IMR-90 (cell line): ENCODE data around the gene RBBP4. TPM values are rescaled to one million over a fixed set of nuclear protein-coding genes. Genes with fewer than 3 reads are reported as not detected.

Experiments
- ATAC-seq: fragments of 200-7000 bp; cut with Tn5 transposase; 2 replicates; pipeline ENCODE4 v1.9.1; 2020; ENCODE audit warnings: low read depth, mild to moderate bottlenecking, moderate library complexity
- BruUV-seq: library from RNA; stranded (reverse); fragments of 400-500 nt; replicated peaks from 2 replicates; lab custom pipeline; 2021; lab: Mats Ljungman, UMichigan
- CTCF ChIA-PET: fragments of 300-600 bp; formaldehyde crosslinking; extraction: SDS; loops from one replicate; lab custom pipeline; 2021; ENCODE audit warnings: antibody characterized with exemption; lab: Yijun Ruan, JAX
- POLR2A ChIA-PET: fragments of 300-600 bp; sonication (Branson Sonifier 250); formaldehyde crosslinking; loops from one replicate; lab custom pipeline; 2022; ENCODE audit warnings: antibody characterized with exemption; ENCODE audit not compliant: unreplicated experiment; lab: Charles Lee
- DNase-seq: peaks from one replicate; pipeline ENCODE4 v3.0.0; 2013
- H2AFZ ChIP-seq: replicated peaks from 2 replicates; pipeline ENCODE3; 2013; ENCODE audit warnings: low read length, mild to moderate bottlenecking; ENCODE audit not compliant: poor library complexity
- H2AK5ac ChIP-seq: 2 replicates; pipeline ENCODE4 v1.6.1; 2013; ENCODE audit warnings: low read depth, low read length, inconsistent platforms
- H2AK9ac ChIP-seq: replicated peaks from 2 replicates; pipeline ENCODE3; 2013; ENCODE audit warnings: mild to moderate bottlenecking, low read depth, low read length, moderate library complexity; ENCODE audit not compliant: poor library complexity
- H2BK120ac ChIP-seq: 2 replicates; pipeline ENCODE4 v1.6.1; 2013; ENCODE audit warnings: low read depth, low read length, inconsistent platforms
- H2BK15ac ChIP-seq: 3 replicates; pipeline ENCODE4 v1.6.1; 2013; ENCODE audit warnings: low read depth, low read length, inconsistent platforms
- H2BK20ac ChIP-seq: 2 replicates; pipeline ENCODE4 v1.6.1; 2013; ENCODE audit warnings: low read depth, mild to moderate bottlenecking, inconsistent platforms, low read length, moderate library complexity
- H2BK5ac ChIP-seq: 2 replicates; pipeline ENCODE4 v1.6.1; 2013; ENCODE audit warnings: mild to moderate bottlenecking, low read depth, low read length, inconsistent platforms; ENCODE audit not compliant: poor library complexity, severe bottlenecking
- H3K14ac ChIP-seq: replicated peaks from 2 replicates; pipeline ENCODE4 v1.6.1; 2013; ENCODE audit warnings: low read depth, low read length, inconsistent platforms
- H3K18ac ChIP-seq: 2 replicates; pipeline ENCODE4 v1.6.1; 2013; ENCODE audit warnings: low read depth, low read length, control low read depth
- H3K23ac ChIP-seq: 2 replicates; pipeline ENCODE4 v1.6.1; 2013; ENCODE audit warnings: low read depth, low read length, inconsistent platforms
- H3K27ac ChIP-seq: 2 replicates; pipeline ENCODE4 v1.5.1; 2013; ENCODE audit warnings: mild to moderate bottlenecking, control low read depth, low read length; ENCODE audit not compliant: insufficient read depth
- H3K27me3 ChIP-seq: 2 replicates; pipeline ENCODE4 v1.6.1; 2013; ENCODE audit warnings: low read length; ENCODE audit not compliant: control insufficient read depth, insufficient read depth
- H3K36me3 ChIP-seq: 2 replicates; pipeline ENCODE4 v1.6.1; 2013; ENCODE audit warnings: low read length, mixed read lengths; ENCODE audit not compliant: control insufficient read depth, insufficient read depth
- H3K4ac ChIP-seq: 2 replicates; pipeline ENCODE4 v1.6.1; 2013; ENCODE audit warnings: low read depth, low read length, inconsistent platforms
- H3K4me1 ChIP-seq: 2 replicates; pipeline ENCODE4 v1.6.1; 2013; ENCODE audit warnings: low read length, mixed read lengths; ENCODE audit not compliant: control insufficient read depth, insufficient read depth
- H3K4me2 ChIP-seq: 2 replicates; pipeline ENCODE4 v1.6.1; 2013; ENCODE audit warnings: low read depth, mild to moderate bottlenecking, control low read depth, low read length, moderate library complexity
- H3K4me3 ChIP-seq: 2 replicates; pipeline ENCODE4 v1.5.1; 2013; ENCODE audit warnings: low read depth, mild to moderate bottlenecking, control low read depth, low read length, moderate library complexity; ENCODE audit not compliant: insufficient read depth
- H3K56ac ChIP-seq: 2 replicates; pipeline ENCODE4 v1.6.1; 2013; ENCODE audit warnings: low read length, inconsistent platforms; ENCODE audit not compliant: insufficient read depth; ENCODE audit errors: extremely low read depth
- H3K79me1 ChIP-seq, 2 experiments: 2 replicates each; pipeline ENCODE4 v1.6.1; 2013; ENCODE audit warnings: low read length in 2 of 2, inconsistent platforms in 1 of 2, low read depth in 1 of 2
- H3K9ac ChIP-seq: 2 replicates; pipeline ENCODE4 v1.6.1; 2013; ENCODE audit warnings: low read depth, low read length, control low read depth
- H3K9me1 ChIP-seq: 2 replicates; pipeline ENCODE4 v1.6.1; 2013; ENCODE audit warnings: low read length, inconsistent platforms; ENCODE audit not compliant: insufficient read depth
- H3K9me3 ChIP-seq: 2 replicates; pipeline ENCODE4 v1.6.1; 2013; ENCODE audit warnings: low read length; ENCODE audit not compliant: control insufficient read depth, insufficient read depth
- H4K20me1 ChIP-seq: 2 replicates; pipeline ENCODE4 v1.6.1; 2013; ENCODE audit warnings: low read length, inconsistent platforms; ENCODE audit not compliant: insufficient read depth
- H4K5ac ChIP-seq: 2 replicates; pipeline ENCODE4 v1.6.1; 2013; ENCODE audit warnings: mild to moderate bottlenecking, low read depth, low read length, control low read depth
- H4K8ac ChIP-seq, 2 experiments: 2 replicates each; pipeline ENCODE4 v1.6.1; 2013; ENCODE audit warnings: low read depth in 2 of 2, low read length in 2 of 2, control low read depth in 1 of 2, inconsistent platforms in 1 of 2
- H4K91ac ChIP-seq: 2 replicates; pipeline ENCODE4 v1.6.1; 2013; ENCODE audit warnings: low read depth, low read length, inconsistent platforms; ENCODE audit not compliant: insufficient read depth
- BHLHE40 ChIP-seq: fragments of 150-350 bp; IDR thresholded peaks from 2 replicates; pipeline ENCODE4 v1.6.1; 2016; ENCODE audit warnings: mild to moderate bottlenecking, low read depth, low read length
- CEBPB ChIP-seq: IDR thresholded peaks from 2 replicates; pipeline ENCODE4 v1.6.1; 2012; ENCODE audit warnings: low read depth, low read length, improper control_type of control experiment
- CHD1 ChIP-seq: IDR thresholded peaks from 2 replicates; pipeline ENCODE4 v1.6.1; 2012; ENCODE audit warnings: low read depth, low read length, improper control_type of control experiment
- ELK1 ChIP-seq: fragments of 150-350 bp; IDR thresholded peaks from 2 replicates; pipeline ENCODE4 v1.6.1; 2016; ENCODE audit warnings: low read depth, mild to moderate bottlenecking, low read length, moderate library complexity, borderline replicate concordance
- FOS ChIP-seq: fragments of 150-350 bp; IDR thresholded peaks from 2 replicates; pipeline ENCODE4 v1.6.1; 2016; ENCODE audit warnings: low read depth, low read length
- MAZ ChIP-seq: IDR thresholded peaks from 2 replicates; pipeline ENCODE4 v1.6.1; 2012; ENCODE audit warnings: low read depth, mild to moderate bottlenecking, low read length, improper control_type of control experiment, moderate library complexity, borderline replicate concordance
- NFE2L2 ChIP-seq: fragments of 150-350 bp; IDR thresholded peaks from 2 replicates; pipeline ENCODE4 v1.6.1; 2016; ENCODE audit warnings: low read depth, mild to moderate bottlenecking, low read length
- POLR2A ChIP-seq: IDR thresholded peaks from 2 replicates; pipeline ENCODE4 v1.6.1; 2012; ENCODE audit warnings: mild to moderate bottlenecking, low read depth, low read length
- RAD21 ChIP-seq: IDR thresholded peaks from 2 replicates; pipeline ENCODE4 v1.6.1; 2012; ENCODE audit warnings: low read length, improper control_type of control experiment
- RCOR1 ChIP-seq: IDR thresholded peaks from 2 replicates; pipeline ENCODE4 v1.6.1; 2012; ENCODE audit warnings: mild to moderate bottlenecking, low read length, improper control_type of control experiment; ENCODE audit not compliant: insufficient replicate concordance
- RFX5 ChIP-seq: IDR thresholded peaks from 2 replicates; pipeline ENCODE4 v1.8.0; 2012; ENCODE audit warnings: low read depth, mild to moderate bottlenecking, low read length, moderate library complexity
- SMC3 ChIP-seq: fragments of 150-350 bp; IDR thresholded peaks from 2 replicates; pipeline ENCODE4 v1.6.1; 2016; ENCODE audit warnings: low read depth, mild to moderate bottlenecking, antibody characterized with exemption, low read length, moderate library complexity
- USF2 ChIP-seq: fragments of 150-350 bp; IDR thresholded peaks from 2 replicates; pipeline ENCODE4 v1.6.1; 2017; ENCODE audit warnings: mild to moderate bottlenecking, antibody characterized with exemption, low read length, low read depth
- WGBS, 2 experiments: methylation state at CpG; one replicate each; pipeline versions ENCODE4 v1.1.5 to v1.1.7; 2013; ENCODE audit warnings: missing lambda C conversion rate in 2 of 2; ENCODE audit not compliant: insufficient read length in 1 of 2; ENCODE audit errors: extremely low coverage in 2 of 2; 5-methylcytosine and 5-hydroxymethylcytosine counted together
- dilution Hi-C: fragments of 300-500 bp; cut with HindIII; formaldehyde crosslinking; loops from one replicate; pipeline ENCODE4 v1.14.3; 2018; ENCODE audit warnings: low sequenced_read_pairs; ENCODE audit not compliant: unreplicated experiment
- in situ Hi-C: fragments of 300-500 bp; cut with MboI; formaldehyde crosslinking; loops from 3 replicates; pipeline ENCODE4 v1.14.3; 2019; ENCODE audit warnings: low sequenced_read_pairs, inconsistent platforms, mixed read lengths
- intact Hi-C: fragments of 100-400 bp; cut with micrococcal nuclease; formaldehyde crosslinking; loops from 2 replicates; pipeline ENCODE4 v1.10.0; 2022
- polyA plus RNA-seq, 3 experiments: library from polyadenylated mRNA; depleted of rRNA; stranded (reverse); fragments of >200 nt; gene quantifications; 2 replicates each; pipeline ENCODE4 v1.2.3, GENCODE V29; 2012; ENCODE audit warnings: low replicate concordance in 1 of 3
- total RNA-seq: library from RNA; depleted of rRNA; stranded (reverse); fragments of >200 nt; gene quantifications from 2 replicates; pipeline ENCODE4 v1.2.3, GENCODE V29; 2012

Gene RBBP4
- total and polyA plus RNA-seq, 2 of the 4 experiments (the other 2 are of a cell fraction) = 82.9 to 161 TPM

GRCh38 chr1:32727876-32728275 is 76.9 kb downstream of the RBBP4 start:
- H3K56ac ChIP-seq = no peak overlapping the region
- no peaks in the 10 kb centered on the region for H4K20me1 ChIP-seq
- H4K8ac ChIP-seq = no peak overlapping the region
- H3K4me1 ChIP-seq = peaks cover 13% of the 10 kb centered on the region
- H2AK9ac ChIP-seq = no peak overlapping the region
- no TSS peak for BruUV-seq
- H2BK5ac ChIP-seq = no peak overlapping the region
- dilution Hi-C loops (no loop called here), in situ Hi-C loops (no loop called here), intact Hi-C loops (no loop called here)
- H3K27ac ChIP-seq = no peak overlapping the region
- ChIA-PET CTCF (interaction anchor here (2.9 kb wide), 1 partner anchor 16 kb away, joined by 11 read pairs; no protein-coding TSS in a partner anchor), POLR2A (no interaction called here)
- WGBS, 2 experiments = no CpG with 5 or more reads among the region's 1 CpG
- no peak overlapping the region for H2BK20ac ChIP-seq
- no peaks in the 10 kb centered on the region for H3K27me3 ChIP-seq
- TF ChIP-seq RFX5 (no peak), USF2 (no peak), POLR2A (no peak), BHLHE40 (no peak), RAD21 (no peak), NFE2L2 (no peak), RCOR1 (no peak), ELK1 (no peak), MAZ (no peak), CHD1 (no peak), FOS (no peak), CEBPB (no peak), SMC3 (no peak)
- no peak overlapping the region for H4K91ac ChIP-seq
- peaks cover 15% of the 10 kb centered on the region for H3K9me1 ChIP-seq
- H3K14ac ChIP-seq = no peak overlapping the region
- H3K4ac ChIP-seq = no peak overlapping the region; the same call in 1 of the 2 replicates
- DNase-seq = no peak
- no peak overlapping the region; the same call in 2 of the 3 replicates for H2BK15ac ChIP-seq
- no peaks in the 10 kb centered on the region for H3K79me1 ChIP-seq
- H2BK120ac ChIP-seq = no peak overlapping the region; the same call in 1 of the 2 replicates
- H2AK5ac ChIP-seq = no peak overlapping the region; the same call in 1 of the 2 replicates
- H3K23ac ChIP-seq = no peak overlapping the region
- no peaks in the 10 kb centered on the region for H3K36me3 ChIP-seq
- no peak for ATAC-seq
- H3K4me2 ChIP-seq = no peak overlapping the region
- peak overlapping the region; percentile 56 for H2AFZ ChIP-seq
- no peak overlapping the region for H3K9ac ChIP-seq
- no peak overlapping the region for H3K4me3 ChIP-seq
- no peak overlapping the region for H3K18ac ChIP-seq
- H4K5ac ChIP-seq = no peak overlapping the region
- no peaks in the 10 kb centered on the region for H3K9me3 ChIP-seq
